KBM-7 (cell line): ENCODE measurements around the gene C1RL.
"Not testable (repeated sequence)": the region's sequence is repeated elsewhere in the genome, so short reads cannot be mapped to it uniquely, and the experiment has no call there.

Experiments
- DNase-seq: peaks from one replicate; pipeline ENCODE4 v3.0.0-alpha.2; 2015
- in situ Hi-C: fragments of 300-500 bp; cut with MboI; formaldehyde crosslinking; loops from 2 replicates; pipeline ENCODE4 v1.14.3; 2020; ENCODE audit warnings: low sequenced_read_pairs, low pct_unique_long_range_greater_than_20kb, mixed read lengths

Gene C1RL

GRCh38 chr12:7073946-7074345, 35.1 kb downstream of the C1RL start:
- in situ Hi-C loops = no loop called here
- DNase-seq = no peak

GRCh38 chr12:7072554-7072953, 36.5 kb downstream of the C1RL start:
- in situ Hi-C loops = no loop called here

GRCh38 chr12:7072035-7072434, 37.0 kb downstream of the C1RL start:
- in situ Hi-C loops = no loop called here
- DNase-seq = no peak

More at GRCh38 chr12:7072554-7072953, 36.5 kb downstream of the C1RL start:
- DNase-seq = no peak

GRCh38 chr12:7069386-7069785, 39.6 kb downstream of the C1RL start:
- DNase-seq = no peak
- in situ Hi-C loops = no loop called here

GRCh38 chr12:7068994-7069346, 40.0 kb downstream of the C1RL start:
- DNase-seq = no peak
- in situ Hi-C loops = no loop called here

- in situ Hi-C loops = no loop called here
- DNase-seq = no peak
Measured at GRCh38 chr12:7068240-7068993, 40.6 kb downstream of the C1RL start.

GRCh38 chr12:7067096-7067495, 41.9 kb downstream of the C1RL start:
- in situ Hi-C loops = no loop called here
- no peak for DNase-seq

- in situ Hi-C loops = no loop called here
- DNase-seq = no peak
Measured at GRCh38 chr12:7066596-7066995, 42.4 kb downstream of the C1RL start.

GRCh38 chr12:7065073-7065623, 43.9 kb downstream of the C1RL start:
- in situ Hi-C loops = no loop called here
- DNase-seq = no peak

- in situ Hi-C loops = no loop called here
- DNase-seq = no peak
Measured at GRCh38 chr12:7064516-7064915, 44.5 kb downstream of the C1RL start.

- no peak for DNase-seq
- in situ Hi-C loops = no loop called here
Measured at GRCh38 chr12:7061596-7061995, 47.4 kb downstream of the C1RL start.

GRCh38 chr12:7061138-7061537, 47.9 kb downstream of the C1RL start:
- no peak for DNase-seq
- in situ Hi-C loops = no loop called here

GRCh38 chr12:7060353-7060954, 48.6 kb downstream of the C1RL start, which contains the start of gene C1S:
C1S (plus strand) TSS chr12:7060718; CDS start chr12:7061913, 1,195 bp downstream.
- no peak for DNase-seq

GRCh38 chr12:7059780-7060179, 49.2 kb downstream of the C1RL start:
- no peak for DNase-seq
- in situ Hi-C loops = no loop called here

More at GRCh38 chr12:7060353-7060954, 48.6 kb downstream of the C1RL start, which contains the start of gene C1S:
- in situ Hi-C loops = no loop called here

- in situ Hi-C loops = no loop called here
- DNase-seq = no peak
Measured at GRCh38 chr12:7058850-7059395, 50.1 kb downstream of the C1RL start.

GRCh38 chr12:7058163-7058845, 50.7 kb downstream of the C1RL start:
- no peak for DNase-seq

GRCh38 chr12:7055736-7056135, 53.3 kb downstream of the C1RL start:
- in situ Hi-C loops = not testable (repeated sequence)

More at GRCh38 chr12:7058163-7058845, 50.7 kb downstream of the C1RL start:
- in situ Hi-C loops = no loop called here

GRCh38 chr12:7054925-7055324, 54.1 kb downstream of the C1RL start:
- in situ Hi-C loops = no loop called here
- DNase-seq = no peak

More at GRCh38 chr12:7055736-7056135, 53.3 kb downstream of the C1RL start:
- not testable (repeated sequence) for DNase-seq

- in situ Hi-C loops = not testable (repeated sequence)
Measured at GRCh38 chr12:7049973-7050372, 59.0 kb downstream of the C1RL start.

More at GRCh38 chr12:7049973-7050372, 59.0 kb downstream of the C1RL start:
- DNase-seq = not testable (repeated sequence)
